ENCODE data around the gene SPATA9. TPM values are rescaled to one million over a fixed set of nuclear protein-coding genes. Genes with fewer than 3 reads are reported as not detected.

Gene SPATA9
- total and polyA plus RNA-seq, 7 donors: 0.36 to 1.1 TPM; not detected in 5

GRCh38 chr5:95631991-95632675 lies 50.7 kb downstream of the SPATA9 start:
- 78 to 84% methylated on average over 4 of the region's 4 CpGs for WGBS, 2 donors
- intact Hi-C loops (cut with DNase I): no loop called here
- Histone ChIP-seq H3K4me3 (no peak overlapping the region), H3K27me3 (peaks cover 0 to 7% (median 0%) of the 10 kb centered on the region in 3 donors), H3K9me3 (no peaks in the 10 kb centered on the region), H3K27ac (no peak overlapping the region), H3K4me1 (no peaks in the 10 kb centered on the region), H3K36me3 (no peaks in the 10 kb centered on the region)
- no peak for DNase-seq
- TF ChIP-seq POLR2A (IDR thresholded peaks at IDR 0.05) (no peak), EP300 (IDR thresholded peaks at IDR 0.05) (no peak), POLR2AphosphoS5 (IDR thresholded peaks at IDR 0.05) (no peak), CTCF (IDR thresholded peaks at IDR 0.05) (no peak)

GRCh38 chr5:95631255-95631958 lies 51.4 kb downstream of the SPATA9 start:
- DNase-seq: no peak
- H3K9me3 ChIP-seq: no peaks in the 10 kb centered on the region
- H3K4me3 ChIP-seq: no peak overlapping the region
- WGBS, 2 donors: 42 to 76% methylated on average over 2 of the region's 2 CpGs
- H3K4me1 ChIP-seq: no peaks in the 10 kb centered on the region
- H3K36me3 ChIP-seq: no peaks in the 10 kb centered on the region
- intact Hi-C loops (cut with DNase I): no loop called here
- peaks cover 0 to 3% (median 0%) of the 10 kb centered on the region in 3 donors for H3K27me3 ChIP-seq
- no peak overlapping the region for H3K27ac ChIP-seq
- TF ChIP-seq EP300 (IDR thresholded peaks at IDR 0.05): no peak

- H3K27ac ChIP-seq: no peak overlapping the region
Observed at GRCh38 chr5:95630394-95630917, 52.3 kb downstream of the SPATA9 start.

GRCh38 chr5:95628933-95629332 lies 53.9 kb downstream of the SPATA9 start:
- no peak overlapping the region for H3K4me3 ChIP-seq
- H3K36me3 ChIP-seq: no peaks in the 10 kb centered on the region
- no peaks in the 10 kb centered on the region for H3K27me3 ChIP-seq
- WGBS, 2 donors: 87 to 88% methylated on average over 1 of the region's 1 CpG
- DNase-seq: no peak
- no peak for TF ChIP-seq EP300 (IDR thresholded peaks at IDR 0.05)
- no peak for TF ChIP-seq POLR2A (IDR thresholded peaks at IDR 0.05)
- no peak for TF ChIP-seq CTCF (IDR thresholded peaks at IDR 0.05)
- TF ChIP-seq POLR2AphosphoS5 (IDR thresholded peaks at IDR 0.05): no peak
- no peak overlapping the region for H3K27ac ChIP-seq
- intact Hi-C loops (cut with DNase I): no loop called here
- H3K9me3 ChIP-seq: no peaks in the 10 kb centered on the region
- H3K4me1 ChIP-seq: no peaks in the 10 kb centered on the region

More at GRCh38 chr5:95630394-95630917, 52.3 kb downstream of the SPATA9 start:
- TF ChIP-seq CTCF (IDR thresholded peaks at IDR 0.05) (no peak), EP300 (IDR thresholded peaks at IDR 0.05) (no peak), POLR2A (IDR thresholded peaks at IDR 0.05) (no peak), POLR2AphosphoS5 (IDR thresholded peaks at IDR 0.05) (no peak)
- Histone ChIP-seq H3K36me3 (no peaks in the 10 kb centered on the region), H3K27me3 (no peaks in the 10 kb centered on the region), H3K4me3 (no peak overlapping the region), H3K4me1 (no peaks in the 10 kb centered on the region), H3K9me3 (no peaks in the 10 kb centered on the region)
- 89 to 93% methylated on average over 5 of the region's 5 CpGs for WGBS, 2 donors
- intact Hi-C loops (cut with DNase I): no loop called here
- no peak for DNase-seq

Measured in sigmoid colon (tissue), 7 donors.